Kidney tubule cell (primary cell): ENCODE measurements around the gene METTL23.
A peak's percentile ranks its signal among the peaks of the same experiment; 100 is the strongest.

ENCODE experiments used
- DNase-seq: peaks from one replicate; pipeline ENCODE4 v3.0.0-alpha.2; 2018; ENCODE audit warnings: low spot score

The METTL23 gene

GRCh38 chr17:76772842-76773525 lies 46.3 kb downstream of the METTL23 start:
- peak; percentile 83 for DNase-seq

- no peak for DNase-seq
Measured at GRCh38 chr17:76775021-76775600, 48.5 kb downstream of the METTL23 start.

- no peak for DNase-seq
Measured at GRCh38 chr17:76781056-76781982, 54.7 kb downstream of the METTL23 start.

DNA sequence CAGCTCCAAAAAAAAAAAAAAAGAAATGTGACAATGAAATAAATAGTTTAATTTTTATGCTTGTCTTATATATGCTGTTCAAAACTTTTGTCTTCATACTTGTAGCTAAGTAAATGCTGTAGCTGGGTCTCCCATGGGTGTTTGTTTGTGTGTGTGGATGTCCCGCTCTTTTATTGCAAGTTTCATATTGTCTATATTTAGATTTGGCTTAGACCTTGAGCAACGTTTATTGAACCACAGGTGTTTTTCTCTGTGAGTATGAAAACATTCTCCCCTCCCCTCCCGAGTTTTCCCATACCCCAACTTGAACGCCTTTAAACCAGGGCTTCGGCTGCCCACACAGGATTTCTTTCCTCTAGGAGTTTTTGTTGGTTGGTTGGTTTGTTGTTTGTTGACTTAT lies 56.5 kb downstream of the METTL23 start:
- DNase-seq = no peak
